Stomach smooth muscle (tissue), 2 donors: ENCODE data around the gene PBX1.

Source experiments
- H3K27ac ChIP-seq: one replicate; pipeline ENCODE4 v1.7.0; 2013; ENCODE audit warnings: mild to moderate bottlenecking, low read length, inconsistent platforms
- H3K27me3 ChIP-seq, 2 donors: one replicate each; pipeline ENCODE4 v1.7.0; 2013; ENCODE audit warnings: low read length in 2 of 2; ENCODE audit not compliant: insufficient read depth in 2 of 2, control insufficient read depth in 1 of 2
- H3K36me3 ChIP-seq, 2 donors: one replicate each; pipeline ENCODE4 v1.7.0; 2013; ENCODE audit warnings: low read length in 2 of 2; ENCODE audit not compliant: control insufficient read depth in 2 of 2, insufficient read depth in 2 of 2
- H3K4me1 ChIP-seq: one replicate; pipeline ENCODE4 v1.7.0; 2013; ENCODE audit warnings: low read length; ENCODE audit not compliant: control insufficient read depth, insufficient read depth
- H3K4me3 ChIP-seq, 2 donors: one replicate each; pipeline ENCODE4 v1.7.0; 2013; ENCODE audit warnings: low read length in 2 of 2
- H3K9ac ChIP-seq, 2 donors: one replicate each; pipeline ENCODE4 v1.7.0; 2013; ENCODE audit warnings: low read length in 2 of 2, mild to moderate bottlenecking in 1 of 2
- H3K9me3 ChIP-seq, 2 donors: one replicate each; pipeline ENCODE4 v1.7.0; 2013; ENCODE audit warnings: low read length in 2 of 2; ENCODE audit not compliant: control insufficient read depth in 2 of 2
- donor health status: healthy.
- donor health status: Pancreatic carcinoma.

Gene PBX1

GRCh38 chr1:164868990-164869389 lies 310.0 kb downstream of the PBX1 start:
- Histone ChIP-seq H3K4me1 (no peaks in the 10 kb centered on the region), H3K9ac (no peak overlapping the region), H3K9me3 (no peaks in the 10 kb centered on the region), H3K27ac (no peak overlapping the region), H3K4me3 (no peak overlapping the region), H3K36me3 (no peaks in the 10 kb centered on the region), H3K27me3 (no peaks in the 10 kb centered on the region)

- Histone ChIP-seq H3K4me3 (no peak overlapping the region), H3K36me3 (no peaks in the 10 kb centered on the region), H3K27ac (no peak overlapping the region), H3K9me3 (no peaks in the 10 kb centered on the region), H3K27me3 (no peaks in the 10 kb centered on the region), H3K9ac (no peak overlapping the region), H3K4me1 (no peaks in the 10 kb centered on the region)
These were observed 316.5 kb downstream of the PBX1 start for GRCh38 chr1:164875518-164875917.

GRCh38 chr1:164876398-164877116 lies 317.6 kb downstream of the PBX1 start:
- H3K4me3 ChIP-seq, result no peak overlapping the region
- H3K27ac ChIP-seq, result no peak overlapping the region
- H3K36me3 ChIP-seq, result no peaks in the 10 kb centered on the region
- no peak overlapping the region for H3K9ac ChIP-seq
- no peaks in the 10 kb centered on the region for H3K4me1 ChIP-seq
- H3K9me3 ChIP-seq, result no peaks in the 10 kb centered on the region
- no peaks in the 10 kb centered on the region for H3K27me3 ChIP-seq

- H3K27me3 ChIP-seq, result no peaks in the 10 kb centered on the region
- no peak overlapping the region for H3K27ac ChIP-seq
- H3K4me1 ChIP-seq, result no peaks in the 10 kb centered on the region
- no peak overlapping the region for H3K9ac ChIP-seq
- no peak overlapping the region for H3K4me3 ChIP-seq
- no peaks in the 10 kb centered on the region for H3K9me3 ChIP-seq
- peaks cover under 1 to 2% of the 10 kb centered on the region in 2 donors for H3K36me3 ChIP-seq
These were observed 321.2 kb downstream of the PBX1 start for GRCh38 chr1:164880199-164880598.

- no peak overlapping the region for H3K9ac ChIP-seq
- peaks cover 2 to 3% of the 10 kb centered on the region in 2 donors for H3K36me3 ChIP-seq
- H3K27me3 ChIP-seq, result no peaks in the 10 kb centered on the region
- H3K4me3 ChIP-seq, result no peak overlapping the region
- H3K27ac ChIP-seq, result no peak overlapping the region
- no peaks in the 10 kb centered on the region for H3K9me3 ChIP-seq
- H3K4me1 ChIP-seq, result no peaks in the 10 kb centered on the region
These were observed 321.7 kb downstream of the PBX1 start for GRCh38 chr1:164880644-164881043.

- Histone ChIP-seq H3K36me3 (peaks cover 2 to 6% of the 10 kb centered on the region in 2 donors), H3K27ac (no peak overlapping the region), H3K4me1 (no peaks in the 10 kb centered on the region), H3K9ac (no peak overlapping the region), H3K4me3 (no peak overlapping the region), H3K27me3 (no peaks in the 10 kb centered on the region), H3K9me3 (no peaks in the 10 kb centered on the region)
These were observed 326.3 kb downstream of the PBX1 start for GRCh38 chr1:164885311-164885710.

GRCh38 chr1:164886101-164886500 lies 327.1 kb downstream of the PBX1 start:
- Histone ChIP-seq H3K9ac (no peak overlapping the region), H3K27me3 (no peaks in the 10 kb centered on the region), H3K36me3 (peaks cover 2 to 6% of the 10 kb centered on the region in 2 donors), H3K9me3 (no peaks in the 10 kb centered on the region), H3K4me3 (no peak overlapping the region), H3K4me1 (no peaks in the 10 kb centered on the region), H3K27ac (no peak overlapping the region)

GRCh38 chr1:164891615-164892014 lies 332.6 kb downstream of the PBX1 start:
- no peak overlapping the region for H3K27ac ChIP-seq
- no peaks in the 10 kb centered on the region for H3K27me3 ChIP-seq
- H3K36me3 ChIP-seq, result no peaks in the 10 kb centered on the region
- H3K4me1 ChIP-seq, result no peaks in the 10 kb centered on the region
- no peak overlapping the region for H3K9ac ChIP-seq
- no peaks in the 10 kb centered on the region for H3K9me3 ChIP-seq
- no peak overlapping the region for H3K4me3 ChIP-seq

- no peak overlapping the region for H3K27ac ChIP-seq
- H3K9me3 ChIP-seq, result no peaks in the 10 kb centered on the region
- no peaks in the 10 kb centered on the region for H3K27me3 ChIP-seq
- no peak overlapping the region for H3K4me3 ChIP-seq
- no peaks in the 10 kb centered on the region for H3K4me1 ChIP-seq
- H3K9ac ChIP-seq, result no peak overlapping the region
- no peaks in the 10 kb centered on the region for H3K36me3 ChIP-seq
These were observed 336.3 kb downstream of the PBX1 start for GRCh38 chr1:164895026-164895912.

- Histone ChIP-seq H3K9ac (no peak overlapping the region), H3K36me3 (no peaks in the 10 kb centered on the region), H3K4me1 (no peaks in the 10 kb centered on the region), H3K27ac (no peak overlapping the region), H3K9me3 (no peaks in the 10 kb centered on the region), H3K4me3 (no peak overlapping the region), H3K27me3 (no peaks in the 10 kb centered on the region)
These were observed 342.0 kb downstream of the PBX1 start for GRCh38 chr1:164901031-164901430.
